Effector CD8-positive, alpha-beta T cell (primary cell): ENCODE measurements around the gene AKT1.
A peak's percentile ranks its signal among the peaks of the same experiment; 100 is the strongest.
"Not testable (repeated sequence)": the region's sequence is repeated elsewhere in the genome, so short reads cannot be mapped to it uniquely, and the experiment has no call there.

ENCODE experiments used
- DNase-seq: peaks from one replicate; lab custom pipeline; 2025; lab: John Stamatoyannopoulos, UW
- total RNA-seq, 4 experiments: gene quantifications; one replicate each; lab custom pipeline; 2026; lab: John Stamatoyannopoulos, UW

The AKT1 gene
- 151 to 259 (median 253) reads per million in 4 experiments for total RNA-seq

- no peak for DNase-seq
Observed at GRCh38 chr14:104794993-104795780, at the start of gene AKT1. Gene AKT1 (minus strand): TSS chr14:104795748. CDS start chr14:104792643, 3,105 bp downstream.

GRCh38 chr14:104845033-104845666 is 49.6 kb upstream of the AKT1 start:
- DNase-seq: no peak

GRCh38 chr14:104844306-104845032 is 48.9 kb upstream of the AKT1 start:
- DNase-seq: no peak

DNA sequence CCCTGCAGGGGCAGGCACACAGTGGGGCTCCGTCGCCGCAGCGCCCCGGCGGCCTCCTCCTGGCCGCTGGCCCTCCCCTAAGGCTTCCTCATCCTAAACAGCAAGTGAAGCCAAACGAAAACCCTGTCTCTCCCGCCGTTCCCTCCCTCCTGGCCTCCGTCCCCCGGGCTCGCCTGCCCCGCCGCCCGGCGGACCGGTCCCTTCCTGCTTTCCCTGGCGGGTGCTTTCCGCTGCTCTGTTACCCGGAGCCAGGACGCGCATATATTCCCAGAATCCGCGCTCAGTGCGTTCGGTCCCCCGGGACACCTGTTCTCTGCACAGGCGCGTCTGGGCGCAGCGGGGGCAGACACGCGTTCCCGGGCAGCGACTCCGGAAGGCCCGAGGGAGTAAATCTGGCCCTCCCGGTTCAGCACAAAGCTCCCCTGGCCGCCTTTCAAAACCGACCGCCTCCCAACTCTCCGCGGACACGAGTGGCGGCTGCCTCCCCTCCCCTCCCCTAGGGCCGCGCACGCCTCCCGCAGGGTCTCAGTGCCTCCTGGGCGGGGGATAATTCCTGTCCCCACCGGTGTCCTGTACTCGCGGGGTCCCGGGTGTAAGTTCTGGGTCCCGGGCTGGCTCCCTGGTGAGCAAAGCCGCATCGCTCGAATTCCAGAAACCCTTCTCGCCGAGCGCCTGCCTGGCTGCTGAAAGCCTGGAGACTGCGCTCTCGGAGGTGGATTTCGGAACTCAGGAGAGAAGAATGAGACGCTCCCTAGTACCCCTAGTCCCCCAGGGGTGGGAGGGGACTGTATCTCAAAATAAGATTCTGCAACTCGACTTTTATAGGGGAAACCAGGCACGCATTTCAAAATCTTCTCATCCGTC is 48.1 kb upstream of the AKT1 start:
- DNase-seq: no peak

DNA sequence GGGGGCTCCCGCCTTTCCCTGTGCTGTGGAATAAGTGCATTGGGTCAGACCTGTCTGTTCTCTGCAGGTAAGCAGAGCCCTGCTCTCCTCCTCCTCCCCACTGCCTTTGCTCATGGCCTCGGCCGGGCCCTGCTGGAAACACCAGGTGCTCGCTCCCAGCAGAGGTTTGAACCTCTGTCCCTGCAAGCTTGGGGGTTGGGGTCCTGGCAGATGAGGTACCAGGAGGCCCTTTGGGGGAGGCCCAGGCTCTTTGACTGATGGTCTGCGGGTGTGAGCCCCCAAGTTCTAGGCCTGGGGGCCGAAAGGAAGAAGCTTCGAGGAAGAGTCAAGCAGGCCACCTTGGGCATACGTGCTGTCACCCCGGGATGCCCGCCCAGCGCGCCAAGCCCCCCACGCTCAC is 47.5 kb upstream of the AKT1 start:
- no peak for DNase-seq

DNA sequence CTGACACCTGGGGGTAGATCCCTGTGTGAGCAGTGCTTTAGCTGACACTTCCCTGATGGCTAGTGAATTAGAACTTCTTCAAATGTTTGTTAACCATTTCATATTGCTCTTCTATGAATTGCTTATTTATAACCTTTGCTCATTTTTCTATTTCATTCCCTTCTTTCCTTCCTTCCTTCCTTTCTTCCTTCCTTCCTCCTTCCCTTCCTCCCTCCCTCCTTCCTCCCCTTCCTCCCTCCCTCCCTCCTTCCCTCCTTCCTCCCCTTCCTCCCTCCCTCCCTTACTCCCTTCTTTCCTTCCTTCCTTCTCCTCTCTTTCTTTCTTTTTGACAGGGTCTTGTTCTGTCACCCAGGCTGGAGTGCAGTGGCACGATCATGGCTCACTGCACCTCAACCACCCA is 46.2 kb upstream of the AKT1 start:
- no peak for DNase-seq

- not testable (repeated sequence) for DNase-seq
Observed at GRCh38 chr14:104836171-104836935, 40.8 kb upstream of the AKT1 start.

- no peak for DNase-seq
Observed at GRCh38 chr14:104830781-104831180, 35.2 kb upstream of the AKT1 start.

DNA sequence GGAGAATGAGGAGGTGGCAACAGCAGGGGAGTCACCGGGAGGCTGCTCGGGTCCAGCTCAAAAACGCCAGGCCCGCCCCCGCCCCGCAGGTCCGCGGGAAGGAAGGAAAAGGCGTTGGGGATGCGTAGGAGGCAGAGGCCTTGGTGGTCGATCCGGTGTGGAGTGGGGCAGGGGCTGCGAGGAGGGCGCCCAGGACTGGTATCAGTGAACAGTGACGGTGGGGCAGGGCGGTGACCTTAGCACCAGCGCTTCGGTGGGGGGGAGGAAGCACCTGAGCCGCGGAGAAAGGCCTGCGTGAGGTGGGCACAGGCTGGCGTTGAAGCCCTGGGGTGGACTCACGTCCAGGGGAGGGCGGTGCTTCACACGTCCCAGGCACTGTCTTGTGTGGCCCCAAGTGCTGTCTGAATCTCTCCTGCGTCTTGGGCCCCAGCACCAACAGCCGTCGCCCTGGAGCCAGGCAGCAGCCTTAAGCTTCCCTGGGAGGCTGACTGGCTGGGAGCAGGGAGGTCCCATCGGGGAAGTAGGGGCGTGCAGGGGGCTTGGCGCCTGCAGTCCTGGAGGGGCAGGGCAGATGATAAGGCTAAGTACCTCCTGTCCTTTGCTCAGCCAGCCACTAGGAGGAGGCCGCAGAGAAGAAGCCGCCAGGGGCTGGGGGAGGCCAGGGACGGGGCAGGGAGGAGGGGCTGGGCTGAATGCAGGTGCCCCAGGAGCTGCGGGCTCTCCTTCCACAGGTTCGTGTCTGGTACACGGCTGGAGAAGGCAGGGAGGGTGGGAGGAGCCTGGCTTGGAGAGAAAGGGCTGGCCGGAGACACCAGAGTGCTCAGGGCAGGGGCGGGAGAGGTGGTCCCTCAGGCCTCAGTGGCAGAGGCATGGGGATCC is 31.9 kb upstream of the AKT1 start:
- DNase-seq: peak; percentile 34

DNA sequence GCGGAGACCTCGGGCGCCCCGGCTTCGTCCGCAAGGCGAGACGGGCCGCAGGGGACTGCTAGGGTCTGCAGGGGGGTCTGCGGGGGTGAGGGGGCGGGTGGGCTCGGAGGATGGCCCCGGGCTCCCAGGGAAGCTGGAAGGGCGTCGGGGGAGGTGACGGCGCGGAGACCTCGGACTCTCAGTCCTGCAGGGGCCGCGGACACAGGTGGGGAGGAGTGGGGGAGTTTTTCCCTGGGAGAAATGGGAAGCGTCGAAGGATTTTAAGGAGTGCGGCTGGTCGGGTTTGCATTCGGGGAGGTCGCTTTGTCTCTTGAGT is 31.3 kb upstream of the AKT1 start:
- DNase-seq: no peak

DNA sequence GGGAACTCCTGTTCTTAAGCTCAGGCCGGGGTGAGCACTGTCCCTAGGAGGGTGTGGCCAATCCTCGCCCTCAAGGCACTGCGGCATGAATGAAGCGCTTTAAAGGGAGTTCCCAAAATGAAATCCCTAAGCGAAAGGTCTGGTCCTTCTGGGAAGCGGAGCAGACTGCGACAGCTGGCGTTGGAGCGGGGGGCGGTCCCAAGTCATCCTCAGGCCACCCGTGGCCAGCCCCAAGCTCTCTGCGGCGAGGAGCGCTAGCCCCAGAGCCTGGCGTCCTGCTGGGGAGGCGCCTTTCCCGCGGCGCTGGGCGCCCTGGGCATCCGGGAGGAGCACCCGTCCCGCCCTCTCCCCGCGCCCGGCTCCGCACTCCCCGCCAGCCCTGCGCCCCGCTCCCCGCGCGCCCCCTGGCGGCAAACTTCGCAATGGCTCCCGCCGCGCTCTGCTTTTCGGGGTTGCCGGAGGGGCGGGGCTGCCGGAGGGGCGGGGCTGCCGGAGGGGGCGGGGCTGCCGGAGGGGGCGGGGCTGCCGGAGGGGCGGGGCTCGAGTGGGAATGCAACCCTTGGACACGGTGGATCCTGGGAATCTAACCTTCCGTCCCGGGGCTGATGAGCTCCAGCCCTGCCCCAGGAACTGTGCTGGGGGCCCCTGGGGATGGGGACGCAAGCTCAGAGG is 30.8 kb upstream of the AKT1 start:
- peak; percentile 97 for DNase-seq

GRCh38 chr14:104824353-104824997 is 28.9 kb upstream of the AKT1 start:
- DNase-seq: no peak

GRCh38 chr14:104822821-104823615 is 27.5 kb upstream of the AKT1 start:
- no peak for DNase-seq

DNA sequence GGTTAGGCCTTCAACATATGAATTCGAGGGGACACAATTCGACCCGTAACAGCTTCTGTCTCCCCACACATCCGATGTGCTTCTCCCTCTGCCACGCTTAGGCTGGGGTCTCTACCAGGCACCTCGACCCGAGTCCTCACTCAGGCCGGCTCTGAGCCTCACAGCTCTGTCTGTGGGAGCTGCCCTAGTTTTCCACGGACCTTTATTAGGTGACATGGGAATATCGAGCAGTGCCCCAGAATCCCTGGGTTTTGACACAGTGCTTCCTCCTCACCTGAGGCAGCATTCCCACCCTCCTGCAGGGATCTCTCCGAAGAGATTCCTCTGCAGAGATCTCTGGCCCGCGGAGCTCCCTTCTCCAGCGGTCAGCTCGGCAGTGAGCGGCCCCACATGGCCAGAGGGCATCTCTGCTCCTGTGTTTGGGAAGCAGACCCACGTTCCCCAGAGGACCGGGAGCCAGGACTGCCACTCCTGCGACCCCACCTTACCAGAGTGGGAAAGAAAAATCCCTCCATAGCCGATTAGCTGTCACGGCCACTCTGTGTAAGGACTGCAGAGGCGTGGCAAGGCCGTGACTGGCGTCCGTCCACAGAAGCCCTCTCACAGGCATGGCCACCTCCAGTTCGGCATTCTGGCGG is 26.5 kb upstream of the AKT1 start:
- DNase-seq: no peak

- no peak for DNase-seq
Observed at GRCh38 chr14:104821229-104821945, 25.8 kb upstream of the AKT1 start.

GRCh38 chr14:104820669-104821228 is 25.2 kb upstream of the AKT1 start:
- DNase-seq: no peak

GRCh38 chr14:104819361-104819781 is 23.8 kb upstream of the AKT1 start:
- no peak for DNase-seq
